ENCODE results near the gene CCDC154.
"Not testable (repeated sequence)": the region's sequence is repeated elsewhere in the genome, so short reads cannot be mapped to it uniquely, and the experiment has no call there.

CCDC154 gene

DNA sequence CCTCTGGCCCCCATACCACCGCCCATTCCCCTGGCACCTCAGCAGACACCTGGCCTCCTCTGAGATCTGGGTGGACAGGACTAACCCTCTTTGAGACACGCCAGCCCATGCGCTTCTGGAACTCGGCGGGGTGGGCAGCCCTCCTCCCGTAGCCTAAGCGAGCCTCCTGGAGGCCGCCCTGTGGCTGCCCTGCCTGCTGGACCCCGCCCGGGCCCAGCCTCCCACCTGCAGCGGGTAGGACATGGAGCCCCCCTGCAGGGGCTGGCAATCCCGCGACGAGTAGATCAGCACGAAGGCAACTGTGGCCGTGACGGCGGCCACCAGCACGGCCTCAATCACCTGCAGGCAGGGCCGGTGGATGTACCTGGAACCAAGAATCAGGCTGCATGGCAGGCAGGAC lies 8.2 kb upstream of the CCDC154 start:
- no peak for DNase-seq

- no peak for DNase-seq
These were observed 7.5 kb upstream of the CCDC154 start for GRCh38 chr16:1451702-1452392.

- no peak for DNase-seq
These were observed 6.5 kb upstream of the CCDC154 start for GRCh38 chr16:1450841-1451240.

DNA sequence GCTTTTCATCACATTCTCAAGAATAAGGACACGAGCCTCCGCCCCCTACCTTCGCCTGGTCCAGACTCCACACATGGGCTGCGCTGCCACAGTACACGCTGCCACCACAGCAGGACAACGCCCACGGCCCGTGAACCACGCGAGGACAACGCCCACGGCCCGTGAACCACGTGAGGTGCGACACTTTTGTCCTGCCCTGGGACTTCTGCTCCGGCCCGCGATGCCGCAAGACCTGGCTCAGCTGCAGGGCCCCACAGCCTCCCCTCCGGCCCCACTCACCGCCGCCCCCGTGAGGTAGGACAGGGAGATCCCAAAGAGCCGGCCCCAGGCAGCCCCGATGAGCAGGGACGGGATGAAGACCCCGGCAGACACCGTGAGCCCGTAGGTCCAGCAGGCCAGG lies 5.9 kb upstream of the CCDC154 start:
- no peak for DNase-seq

DNA sequence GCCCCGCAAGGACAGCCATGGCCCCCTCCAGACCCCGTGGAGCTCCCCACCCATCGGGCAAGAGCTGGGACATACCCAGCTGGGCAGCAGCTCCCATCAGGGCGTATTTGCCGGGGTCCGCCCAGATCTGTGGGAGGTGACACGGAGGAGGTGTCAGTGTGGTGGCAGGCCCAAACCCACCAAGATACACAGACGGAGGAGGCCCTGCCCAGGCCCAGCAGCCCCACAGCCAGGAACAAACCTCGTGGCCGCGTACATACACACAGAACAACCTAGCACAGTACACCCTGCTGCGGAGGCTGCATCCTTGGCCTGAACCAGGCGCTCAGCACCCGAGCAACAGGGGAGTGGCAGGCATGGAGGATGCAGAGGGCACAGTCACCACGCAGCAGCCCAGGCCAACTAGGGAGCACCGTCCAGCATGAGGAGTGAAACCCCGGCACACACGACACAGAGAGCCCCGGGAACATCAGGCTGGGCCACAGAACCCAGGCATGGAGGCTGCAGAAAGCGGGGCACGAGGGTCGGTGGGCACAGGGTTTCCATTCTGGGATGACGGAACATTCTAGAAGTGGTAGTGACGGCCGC lies 4.9 kb upstream of the CCDC154 start:
- no peak for DNase-seq

- DNase-seq, result no peak
These were observed 4.3 kb upstream of the CCDC154 start for GRCh38 chr16:1448536-1449116.

- DNase-seq, result no peak
These were observed 3.6 kb upstream of the CCDC154 start for GRCh38 chr16:1447965-1448364.

DNA sequence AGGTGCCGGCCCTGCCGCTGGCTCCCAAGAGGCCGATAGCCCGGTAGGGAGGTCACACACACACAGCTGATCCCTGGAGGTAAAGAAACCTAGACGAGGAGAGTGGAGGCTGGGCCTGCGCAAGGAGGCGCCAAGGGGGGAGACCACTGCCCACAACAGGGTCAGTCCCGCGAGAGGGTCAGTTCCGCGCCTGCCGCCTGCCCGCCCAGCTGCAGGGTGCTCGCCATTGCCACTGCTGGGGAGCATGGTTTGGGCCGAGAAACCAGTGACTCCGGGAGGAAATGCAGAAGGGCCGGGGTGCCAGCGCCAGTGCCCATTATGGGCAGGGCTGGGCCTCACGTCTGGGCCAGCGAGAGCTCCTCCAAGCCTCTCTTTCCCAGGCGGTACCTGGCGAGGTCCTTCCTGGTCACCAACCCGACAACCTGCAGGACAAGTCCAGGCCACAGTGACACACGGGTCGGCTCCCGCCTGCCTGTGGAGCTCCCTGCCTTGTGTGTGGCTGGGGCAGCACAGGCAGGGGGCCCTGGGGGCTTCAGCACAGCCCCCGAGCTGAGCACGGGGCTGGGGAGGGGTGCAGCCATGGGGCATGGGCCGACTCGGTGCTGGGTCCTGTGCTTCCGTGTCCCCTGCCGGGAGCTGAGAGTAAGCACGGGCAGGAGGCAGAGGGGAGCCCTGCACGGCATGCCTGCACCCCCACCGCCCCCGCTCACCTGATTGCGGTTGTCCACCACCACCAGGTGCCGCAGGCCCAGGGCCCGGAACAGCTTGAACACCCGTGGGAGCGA lies 2.1 kb upstream of the CCDC154 start:
- no peak for DNase-seq

DNA sequence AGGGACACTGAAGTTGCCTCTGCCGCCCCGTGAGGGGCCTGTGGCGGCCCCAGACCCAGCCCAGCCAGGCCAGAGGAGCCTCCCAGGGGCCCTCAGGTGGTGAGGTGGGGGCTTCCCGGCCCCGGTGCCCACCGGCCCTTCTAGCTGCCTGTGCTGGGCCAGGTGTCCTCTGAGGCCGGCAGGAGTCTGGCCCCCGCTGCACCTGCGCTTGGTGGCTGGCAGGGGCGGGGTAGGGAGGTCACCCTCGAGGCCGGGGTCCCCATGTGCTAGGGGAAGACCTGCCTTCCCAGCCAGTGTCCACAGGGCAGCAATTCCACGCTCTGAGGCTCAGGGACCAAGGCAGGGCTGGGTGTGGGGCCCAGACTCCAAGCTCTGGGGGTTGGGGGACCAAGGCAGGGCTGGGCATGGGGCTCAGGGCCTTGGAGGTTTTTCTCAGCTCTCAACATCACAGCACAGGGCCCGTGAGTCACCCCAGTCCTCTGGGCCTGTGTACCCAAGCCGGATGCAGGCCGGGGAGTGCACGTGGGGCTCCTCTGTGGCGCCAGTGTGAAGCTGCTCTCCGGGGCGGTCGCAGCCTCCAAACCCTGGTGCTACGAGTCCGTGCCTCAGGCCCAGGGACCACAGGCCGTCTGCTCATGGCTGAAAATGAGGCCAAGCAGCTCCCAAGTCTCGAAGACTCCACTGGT lies 1.3 kb upstream of the CCDC154 start:
- no peak for DNase-seq

DNA sequence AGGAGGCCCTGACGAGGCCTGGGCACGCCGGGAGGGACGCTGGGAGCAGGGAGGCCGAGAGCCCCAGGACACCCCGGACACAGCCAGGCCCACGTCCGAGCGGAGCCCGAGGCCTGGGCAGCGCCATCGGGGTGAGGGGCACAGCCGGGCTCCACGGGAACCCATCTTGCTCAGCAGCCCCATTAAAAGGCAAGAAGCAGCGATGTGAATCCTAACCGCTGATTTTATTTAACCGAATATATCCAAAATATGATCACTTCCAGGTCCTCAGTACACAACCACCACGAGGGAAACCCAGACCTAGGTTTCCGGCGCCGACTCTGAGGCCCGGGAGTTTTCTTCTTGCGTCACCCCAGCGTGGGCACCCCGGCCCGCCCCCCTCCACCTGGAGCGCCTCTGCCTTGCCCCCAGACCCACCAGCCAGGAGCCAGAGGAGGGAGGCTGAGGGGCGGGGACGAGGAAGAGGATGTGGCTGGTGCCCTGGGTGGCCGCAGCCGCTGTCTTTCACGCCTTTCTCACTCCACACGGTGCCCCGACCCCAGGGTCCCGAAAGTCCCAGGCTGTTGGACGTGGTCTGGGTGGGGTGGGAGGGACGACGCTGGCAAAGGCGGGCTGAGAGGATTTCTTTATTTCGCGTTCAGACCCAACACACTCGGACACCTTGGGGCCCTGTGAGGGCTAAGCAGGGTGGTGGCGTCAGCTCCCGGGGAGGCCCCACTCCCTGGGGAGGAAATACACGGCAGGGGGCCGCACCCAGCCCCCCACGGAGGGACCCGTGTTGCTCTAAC lies 568 bp upstream of the CCDC154 start:
- no peak for DNase-seq

- no peak for DNase-seq
These were observed 868 bp downstream of the CCDC154 start for GRCh38 chr16:1443403-1443973.

DNA sequence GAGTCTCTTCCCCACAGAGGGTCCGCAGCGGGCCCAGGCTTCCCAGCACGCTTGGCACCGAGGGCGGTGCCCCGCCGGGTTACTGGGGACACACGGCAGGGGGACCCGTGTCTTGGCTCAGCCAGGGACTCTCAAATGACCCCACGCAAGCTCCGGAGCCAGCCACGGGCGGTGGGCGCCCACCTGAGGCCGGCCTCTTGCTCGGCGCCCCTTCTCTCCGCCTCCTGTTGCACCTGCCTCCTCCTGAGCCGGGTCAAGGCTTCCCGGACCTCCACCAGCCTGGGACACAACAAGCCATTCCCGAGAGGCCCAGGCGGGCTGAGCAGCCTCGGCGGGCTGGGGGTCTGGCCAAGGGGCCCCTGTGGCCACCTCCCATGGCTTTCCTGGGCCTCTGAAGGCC lies 1.7 kb downstream of the CCDC154 start:
- DNase-seq, result no peak

GRCh38 chr16:1441391-1441829 lies 2.9 kb downstream of the CCDC154 start:
- no peak for DNase-seq

DNA sequence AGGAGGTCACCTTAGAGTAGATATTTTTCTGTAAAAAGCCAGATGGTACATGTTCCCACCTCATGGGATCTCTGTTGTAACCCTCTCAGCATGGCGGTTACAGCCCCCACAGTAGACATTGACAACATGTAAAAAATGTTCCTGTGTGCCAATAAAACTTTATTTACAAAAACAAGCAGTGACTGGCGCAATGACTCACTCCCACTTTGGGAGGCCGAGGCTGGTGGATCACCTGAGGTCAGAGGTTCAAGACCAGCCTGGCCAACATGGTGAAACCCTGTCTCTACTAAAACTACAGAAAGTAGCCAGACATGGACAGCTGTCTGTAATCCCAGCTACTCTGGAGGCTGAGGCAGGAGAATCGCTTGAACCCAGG lies 4.7 kb downstream of the CCDC154 start:
- DNase-seq, result not testable (repeated sequence)

DNA sequence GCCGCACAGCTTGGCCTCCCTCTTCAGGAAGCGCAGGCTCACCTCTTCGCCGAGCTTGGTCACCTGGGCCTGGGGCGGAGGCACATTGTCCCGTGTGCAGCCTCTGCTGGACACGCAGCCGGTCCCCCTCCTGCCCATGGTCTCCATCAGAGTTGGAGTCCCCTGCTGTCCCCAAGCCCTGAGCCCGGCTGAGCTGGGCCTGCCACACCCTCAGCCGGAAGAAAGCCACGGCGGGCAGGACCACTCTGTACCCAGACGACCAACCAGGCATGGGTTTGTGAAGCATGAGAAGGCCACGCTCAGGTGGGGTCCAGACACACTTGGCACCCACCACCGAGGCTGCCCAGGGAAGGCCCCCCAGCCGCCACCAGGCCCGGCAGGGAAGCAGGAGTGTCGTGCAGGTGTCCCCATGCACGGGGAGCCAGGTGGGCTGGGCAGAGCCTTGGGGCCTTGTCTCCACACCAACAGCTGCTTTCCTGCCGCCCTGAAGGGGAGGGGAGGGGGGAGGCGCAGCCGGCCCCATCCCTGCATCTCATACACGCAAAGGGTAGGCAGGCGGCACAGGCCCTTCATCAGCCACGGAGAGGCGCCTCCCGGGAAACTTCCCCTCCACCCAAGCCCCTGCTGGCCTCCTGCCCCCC lies 5.2 kb downstream of the CCDC154 start:
- DNase-seq, result no peak

- DNase-seq, result no peak
These were observed 5.9 kb downstream of the CCDC154 start for GRCh38 chr16:1438229-1439057.

GRCh38 chr16:1437606-1438005 lies 6.8 kb downstream of the CCDC154 start:
- no peak for DNase-seq

- DNase-seq, result no peak
These were observed 7.5 kb downstream of the CCDC154 start for GRCh38 chr16:1436731-1437355.

DNA sequence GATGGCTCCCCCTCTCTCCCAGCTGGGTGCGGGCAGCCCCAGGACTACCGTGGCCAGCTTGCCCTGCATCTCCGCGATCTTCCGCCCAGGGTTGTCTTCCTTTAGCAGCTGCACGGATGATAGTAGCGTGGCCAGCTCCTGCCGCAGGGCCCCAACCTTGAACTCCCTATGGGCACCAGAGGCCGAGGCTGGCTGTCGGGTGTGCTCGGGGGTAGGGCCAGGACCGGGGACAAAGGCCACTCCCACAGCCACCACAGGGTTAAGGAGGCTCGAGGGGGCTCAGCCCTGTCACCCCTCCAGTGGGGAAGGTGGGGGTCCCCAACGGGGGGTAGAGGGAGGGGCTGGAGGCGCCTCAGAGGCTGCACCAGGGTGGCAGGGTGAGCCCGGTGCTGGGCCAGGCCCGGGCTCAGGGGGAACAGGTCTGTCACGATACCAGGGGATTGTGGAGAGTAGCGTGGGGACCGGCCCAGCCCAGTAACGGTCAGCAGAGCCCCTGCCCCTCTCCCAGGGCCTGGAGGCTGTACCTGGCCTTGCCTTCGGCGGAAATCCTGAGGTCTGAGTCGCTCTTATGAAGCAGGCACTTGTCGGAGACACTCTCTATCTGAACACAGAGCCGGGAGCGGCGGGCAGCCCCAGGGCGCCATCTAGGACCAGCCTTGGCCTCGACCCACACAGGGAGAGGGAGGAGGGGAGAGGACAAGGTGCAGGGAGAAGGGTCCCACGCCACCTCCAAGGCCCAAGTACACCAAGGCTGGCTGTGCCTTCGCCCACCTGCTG lies 8.2 kb downstream of the CCDC154 start:
- DNase-seq, result no peak

Measured in NCI-H2029 treated with DMSO at 0.1 percent for 48 hours (cell line).